HG03064 (cell line): Measurements from ENCODE around the gene POLE.

ENCODE experiments used
- ATAC-seq: cut with Tn5 transposase; IDR thresholded peaks from one replicate; pipeline ENCODE4 v1.9.1; 2021; ENCODE audit warnings: low read depth; ENCODE audit not compliant: unreplicated experiment

POLE gene

DNA sequence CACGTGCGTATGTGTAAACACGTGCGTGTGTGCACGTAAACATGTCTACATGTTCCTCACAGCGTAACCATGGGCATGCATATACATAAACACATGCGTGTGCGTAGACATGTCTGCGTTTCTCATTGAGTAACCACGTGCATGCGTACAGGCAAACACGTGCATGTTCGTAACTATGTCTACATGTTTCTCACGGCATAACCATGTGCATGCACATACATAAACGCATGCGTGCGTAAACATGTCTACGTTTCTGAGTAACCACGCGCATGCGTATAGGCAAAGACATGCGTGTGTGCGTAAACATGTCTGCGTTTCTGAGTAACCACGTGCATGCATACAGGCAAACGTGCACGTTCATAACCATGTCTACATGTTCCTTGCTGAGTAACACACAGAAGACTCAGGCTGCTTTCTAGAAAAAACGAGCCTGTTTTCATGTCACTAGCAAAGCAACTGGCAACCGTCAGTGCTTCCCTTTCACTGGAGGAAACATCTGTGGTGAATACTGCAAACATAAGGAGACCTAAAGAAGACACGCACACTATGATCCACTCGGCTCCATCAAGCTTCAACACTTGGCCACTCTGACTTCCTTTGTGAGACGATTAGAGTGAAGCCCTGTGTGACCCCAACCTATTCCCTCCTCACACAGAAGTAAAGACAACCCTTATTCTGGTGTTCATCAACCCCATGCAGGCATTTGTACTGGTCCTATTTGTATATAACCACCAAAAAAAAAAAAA lies 28.8 kb downstream of the POLE start:
- no peak for ATAC-seq

DNA sequence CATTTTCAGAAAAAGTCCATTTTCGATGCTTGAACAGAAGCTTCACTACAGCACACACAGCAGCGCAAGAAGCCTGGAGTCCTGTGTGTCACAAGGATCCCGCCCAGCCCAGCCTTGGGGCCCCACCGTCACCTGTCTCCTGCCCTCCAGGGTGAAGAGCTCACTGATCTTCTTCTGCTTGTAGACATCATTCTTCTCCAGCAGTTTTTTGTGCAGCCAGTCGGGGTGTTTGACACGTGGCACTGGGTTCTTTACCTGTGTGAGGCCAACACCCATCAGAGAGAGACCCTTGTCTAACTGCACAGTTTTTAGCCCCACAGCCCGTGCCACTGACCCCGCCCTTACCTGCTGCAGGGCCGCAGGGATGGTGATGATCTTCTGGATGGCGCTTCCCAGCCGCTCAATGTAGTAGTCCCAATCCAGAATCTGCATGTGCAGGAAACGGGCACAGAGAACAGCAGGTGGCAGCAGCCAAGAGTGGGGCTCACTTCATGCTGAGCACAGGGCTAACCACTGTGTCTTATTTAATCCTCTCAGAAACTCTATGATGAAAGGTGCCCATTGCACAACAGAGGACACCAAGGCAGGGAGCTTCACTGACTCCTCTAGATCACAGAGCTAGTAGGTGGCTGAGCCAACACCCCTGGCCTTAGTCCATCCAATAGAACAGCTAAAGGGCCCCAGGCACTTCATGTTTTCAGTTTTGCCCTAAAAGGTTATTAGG lies 30.0 kb downstream of the POLE start:
- ATAC-seq = no peak

DNA sequence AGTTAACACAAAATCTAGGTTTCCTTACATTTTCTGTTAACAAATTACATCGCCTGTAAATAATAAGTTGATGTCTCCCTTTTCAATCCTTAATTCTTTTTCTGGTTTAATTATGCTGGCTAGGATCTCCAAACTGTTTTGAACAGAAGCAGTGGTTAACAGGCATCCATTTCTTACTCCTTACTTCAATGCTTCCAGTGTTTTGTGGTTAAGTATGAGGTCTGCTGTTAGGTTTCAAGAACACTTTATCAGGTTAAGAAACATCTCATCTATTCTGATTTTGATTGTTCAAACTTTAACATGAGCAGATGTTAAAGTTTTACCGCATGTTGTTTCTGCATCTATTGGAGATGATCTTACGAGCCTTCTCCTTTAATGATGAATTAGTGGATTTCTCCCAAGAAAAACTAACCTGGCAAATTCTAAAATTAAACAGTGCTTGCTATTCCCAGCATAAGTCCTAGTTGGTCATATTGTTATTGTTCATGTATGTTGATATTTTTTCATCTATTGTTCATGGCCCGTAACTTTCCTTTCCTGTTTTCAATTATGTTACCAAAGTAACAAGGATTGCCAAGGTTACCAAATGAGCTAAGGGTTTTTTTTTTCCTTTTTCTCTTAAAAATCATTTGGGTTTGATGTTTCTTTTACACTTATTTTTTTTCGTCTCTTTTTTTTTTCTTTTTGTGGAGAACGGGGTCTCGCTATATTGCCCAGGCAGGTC lies 33.4 kb downstream of the POLE start:
- ATAC-seq = no peak

DNA sequence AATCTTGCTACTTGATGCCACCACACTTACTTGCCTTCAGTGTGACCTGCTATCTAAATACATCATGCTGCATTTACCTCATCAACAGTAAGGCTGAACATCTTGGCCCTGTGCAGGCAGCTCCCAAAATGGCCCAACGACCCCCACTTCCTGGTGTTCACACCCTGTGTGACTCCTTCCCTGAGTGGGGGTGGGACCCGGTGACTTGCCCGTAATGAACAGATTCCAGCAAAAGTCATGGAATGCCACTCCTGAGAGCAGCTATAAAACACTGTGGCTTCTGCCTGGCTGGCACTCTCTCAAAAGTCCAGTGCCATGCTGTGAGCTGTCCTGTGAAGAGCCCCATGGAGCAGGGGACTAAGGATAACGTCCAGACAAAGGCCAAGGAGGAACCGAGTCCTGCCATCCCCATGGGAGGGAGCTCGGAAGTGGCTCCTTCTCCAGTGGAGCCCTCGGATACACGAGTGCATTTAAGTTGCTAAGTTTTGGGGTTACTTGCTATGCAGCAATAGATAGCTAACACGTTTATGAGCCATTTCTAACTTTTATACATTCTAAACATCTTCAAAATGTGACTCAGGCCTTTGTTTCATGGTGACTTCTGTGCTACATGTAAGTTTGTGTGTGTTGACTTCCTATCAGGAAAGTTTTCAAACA lies 35.6 kb downstream of the POLE start:
- no peak for ATAC-seq

DNA sequence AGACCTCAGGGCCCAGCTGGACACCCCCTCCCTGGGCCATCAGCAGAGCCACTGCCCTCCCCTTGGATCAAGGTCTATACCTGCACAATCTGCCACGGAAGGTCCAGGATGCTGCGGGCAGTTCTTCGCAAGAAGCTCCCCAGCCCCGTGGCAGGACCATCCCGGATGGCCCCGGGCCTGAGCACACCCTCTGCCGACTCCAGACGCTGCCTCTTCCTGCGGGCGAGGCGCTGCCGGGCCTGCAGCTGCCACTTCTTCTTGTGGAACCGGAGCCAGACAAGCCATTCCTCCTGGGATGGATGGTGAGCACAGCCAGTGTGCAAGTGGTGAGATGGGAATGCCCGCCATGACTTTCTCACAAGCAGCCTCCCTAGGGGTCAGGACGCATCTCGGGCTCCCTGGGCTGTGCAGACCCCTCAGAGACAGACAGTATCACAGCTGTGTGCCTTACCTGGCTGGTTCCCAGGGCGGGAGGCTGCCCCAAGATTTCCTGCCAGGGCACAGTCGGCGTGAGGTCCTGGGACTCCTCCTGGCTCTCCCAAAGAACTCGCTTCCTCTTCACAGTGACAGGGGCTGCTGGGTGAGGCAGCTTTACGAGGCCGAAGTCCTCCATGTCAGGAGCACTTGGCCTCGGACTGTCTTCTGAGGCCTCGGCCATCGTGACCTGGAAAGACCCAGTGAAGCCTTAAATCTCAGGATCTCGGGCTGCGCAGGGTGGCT lies 37.8 kb downstream of the POLE start:
- ATAC-seq = no peak

DNA sequence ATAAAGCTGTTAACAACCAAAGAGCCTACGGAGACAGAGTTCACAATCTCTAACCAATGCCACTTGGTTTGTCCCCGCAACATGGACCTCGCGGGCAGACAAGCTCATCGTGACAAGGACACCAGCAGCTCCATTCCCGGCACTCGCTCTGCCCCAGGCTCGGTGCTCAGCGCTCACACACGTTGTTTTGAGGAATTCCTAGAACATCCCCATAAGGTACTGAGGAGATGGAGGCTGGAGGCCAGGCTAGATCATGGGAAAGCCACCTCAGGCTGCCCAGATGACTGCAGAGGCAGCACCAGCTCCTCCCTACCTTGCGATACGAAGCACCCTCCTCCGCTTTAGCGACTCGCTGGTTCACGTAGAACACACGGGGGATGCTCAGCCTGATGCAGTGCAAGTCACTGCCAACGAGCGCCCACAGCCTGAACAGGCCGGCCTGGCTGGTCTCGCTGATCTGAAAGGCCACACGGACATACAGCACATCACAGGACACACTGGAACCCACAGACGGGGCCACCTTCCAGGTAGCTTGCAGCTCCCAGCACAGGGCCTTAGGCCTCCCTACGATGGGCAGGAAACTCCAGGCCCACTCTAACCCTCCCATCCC lies 38.4 kb downstream of the POLE start:
- no peak for ATAC-seq

DNA sequence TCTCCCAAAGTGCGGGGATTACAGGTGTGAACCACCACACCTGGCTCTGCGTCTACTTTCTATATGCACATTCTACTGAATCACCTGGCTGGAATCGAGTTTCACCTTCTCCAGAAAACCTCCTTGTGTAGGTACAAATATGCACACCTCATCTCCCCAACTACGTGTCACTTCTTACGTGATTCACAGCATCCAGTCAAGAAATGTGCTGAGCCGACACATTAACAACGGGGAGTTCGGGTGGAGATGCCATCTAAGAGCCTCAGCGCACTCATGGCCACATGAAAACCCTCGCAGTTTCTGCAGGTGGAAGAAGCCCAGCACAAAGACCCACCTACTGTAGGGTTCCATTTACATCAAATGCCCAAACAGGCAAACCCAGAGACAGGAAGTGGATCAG lies 39.3 kb downstream of the POLE start:
- no peak for ATAC-seq

DNA sequence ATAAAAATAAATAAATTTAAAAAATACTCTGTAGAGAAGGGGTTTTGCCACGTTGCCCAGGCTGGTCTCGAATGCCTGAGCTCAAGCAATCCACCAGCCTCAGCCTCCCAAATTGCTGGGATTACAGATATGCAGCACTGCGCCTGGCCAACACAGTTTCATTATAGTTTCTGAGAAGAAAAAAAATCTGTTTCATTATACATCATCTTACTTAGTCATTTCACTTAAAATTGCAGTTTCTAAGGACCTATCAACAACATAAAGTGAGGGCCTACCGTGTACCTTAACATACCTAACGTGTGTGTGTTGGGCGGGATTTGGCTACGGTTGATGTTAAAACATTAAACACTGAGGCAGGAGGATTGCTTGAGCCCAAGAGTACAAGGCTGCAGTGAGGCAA lies 40.3 kb downstream of the POLE start:
- ATAC-seq = no peak

DNA sequence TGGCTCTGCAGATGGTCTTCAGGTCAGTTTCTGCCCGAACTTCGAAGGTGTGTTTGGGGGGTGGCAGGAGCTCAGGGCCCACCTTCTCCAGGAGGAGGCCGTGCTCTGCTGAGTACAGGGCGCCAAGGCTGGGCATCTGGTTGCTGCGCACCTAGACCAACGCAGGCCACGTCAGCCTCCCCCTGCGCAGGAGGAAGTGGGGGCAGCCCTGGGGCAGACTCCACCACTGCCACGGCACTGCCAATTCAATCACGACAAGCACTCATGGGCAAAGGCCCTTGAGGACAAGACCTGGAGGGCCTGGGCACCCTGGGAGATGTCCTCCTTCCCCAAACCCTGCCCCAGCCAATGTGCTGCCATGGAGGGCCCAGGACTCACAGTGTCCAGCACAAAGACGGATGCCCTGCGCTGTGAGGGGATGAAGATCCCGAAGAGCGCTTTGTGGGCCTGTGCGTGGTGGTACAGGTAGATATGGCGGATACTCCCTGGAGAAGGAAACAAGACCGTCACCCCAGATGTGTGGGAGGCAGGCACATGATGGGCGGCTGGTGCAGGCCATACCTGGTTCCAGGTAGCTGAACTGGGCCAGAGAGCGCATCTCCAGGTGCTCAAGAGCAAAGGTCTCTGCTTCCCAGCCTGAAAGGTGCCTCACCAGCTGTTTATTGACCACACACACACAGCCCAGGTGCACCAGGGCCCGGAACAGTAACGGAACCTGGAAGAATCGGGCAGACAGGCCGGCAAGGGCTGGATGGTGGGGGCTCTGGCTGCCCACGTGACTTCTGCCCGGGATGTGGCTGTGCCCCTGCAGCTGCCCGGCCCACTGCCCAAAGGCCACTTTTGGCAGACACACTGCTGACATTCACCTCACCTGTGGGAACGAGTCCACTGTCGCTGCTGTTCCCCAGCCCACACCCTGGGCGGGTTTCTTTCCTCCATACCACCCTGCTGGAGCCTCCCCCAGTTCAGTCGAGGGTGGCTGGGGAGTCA lies 44.0 kb downstream of the POLE start:
- ATAC-seq = no peak

DNA sequence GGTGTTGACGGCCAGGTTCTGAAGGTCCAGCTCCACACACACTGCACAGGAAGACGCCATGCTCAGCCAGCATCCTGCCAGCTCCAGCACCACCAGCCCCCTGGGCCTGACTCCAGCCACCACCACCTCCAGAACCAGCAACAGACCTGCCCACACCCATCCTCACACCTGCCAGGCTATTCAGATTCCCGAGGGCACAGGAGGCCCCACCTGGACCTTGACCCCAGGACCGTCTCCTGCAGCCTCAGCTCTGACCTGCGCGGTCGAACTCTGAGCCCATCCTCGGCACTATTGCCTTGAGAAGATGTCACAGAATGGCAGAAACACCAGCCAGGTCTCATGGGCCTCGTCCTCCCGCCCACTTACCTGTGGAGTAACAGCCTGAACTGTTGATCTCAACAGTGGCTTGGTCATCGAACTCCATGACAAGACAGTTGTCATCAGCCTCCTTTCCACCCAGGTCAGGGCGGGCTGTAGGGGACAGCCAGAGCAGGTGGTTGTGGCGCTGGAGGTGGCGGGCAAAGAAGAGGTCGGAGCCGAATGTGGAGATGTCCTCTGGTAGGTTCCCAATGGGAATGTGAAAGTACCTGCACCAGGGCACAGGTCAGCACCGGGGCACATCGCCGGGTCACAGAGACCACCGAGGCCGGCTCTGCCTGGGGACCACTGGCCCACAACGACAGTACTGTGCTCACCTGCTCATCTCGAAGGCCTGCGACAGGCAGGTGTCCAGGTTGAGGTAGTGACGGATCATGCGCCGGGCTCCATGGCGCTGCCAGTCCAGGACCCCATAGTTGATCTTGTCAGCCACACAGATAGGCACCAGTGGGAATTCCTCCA lies 45.1 kb downstream of the POLE start:
- no peak for ATAC-seq

DNA sequence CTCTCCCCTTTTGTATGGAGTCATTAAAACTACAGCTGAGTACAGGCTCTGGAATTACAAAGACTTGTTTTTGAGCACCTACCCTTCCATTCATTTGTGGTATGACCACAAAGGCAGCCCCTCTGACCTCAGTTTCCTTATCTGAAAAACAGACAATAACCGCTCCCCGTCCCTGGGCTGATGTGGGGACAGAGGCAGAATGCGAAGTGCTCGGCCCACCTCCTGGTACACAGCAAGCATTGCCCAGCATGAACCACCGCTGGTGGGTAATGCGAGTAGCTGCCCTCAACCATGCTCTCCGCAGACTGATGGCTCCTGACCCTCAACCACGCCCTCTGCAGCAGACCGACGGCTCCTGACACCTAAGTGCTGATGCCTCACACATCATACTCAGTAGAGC lies 46.2 kb downstream of the POLE start:
- ATAC-seq = no peak

DNA sequence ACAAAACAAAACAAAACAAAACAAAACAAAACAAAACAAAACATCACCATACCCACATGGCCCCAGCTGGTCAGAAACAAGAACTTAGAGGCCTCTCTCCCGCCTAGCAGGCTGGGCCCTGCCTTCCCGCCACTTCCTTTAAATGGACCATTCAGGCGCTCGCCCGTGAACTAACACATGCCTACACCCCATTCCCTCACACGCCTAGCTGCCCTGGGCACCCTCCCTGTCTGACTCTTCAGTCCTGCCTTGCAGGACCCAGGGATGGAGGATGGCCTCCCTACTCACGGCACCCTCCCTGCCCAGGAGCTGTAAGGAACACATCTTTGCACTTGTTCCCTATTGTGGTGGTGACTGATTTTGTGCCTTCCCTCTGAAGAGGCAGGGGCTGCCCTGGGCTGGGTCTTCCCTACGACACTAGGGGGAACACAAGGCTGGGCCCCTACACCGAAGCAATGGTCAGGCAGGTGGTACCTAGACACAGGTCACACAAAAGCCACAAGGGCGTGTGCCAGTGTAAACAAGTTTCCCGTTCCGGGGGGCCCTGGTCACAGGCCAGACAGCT lies 47.1 kb downstream of the POLE start:
- ATAC-seq = no peak

DNA sequence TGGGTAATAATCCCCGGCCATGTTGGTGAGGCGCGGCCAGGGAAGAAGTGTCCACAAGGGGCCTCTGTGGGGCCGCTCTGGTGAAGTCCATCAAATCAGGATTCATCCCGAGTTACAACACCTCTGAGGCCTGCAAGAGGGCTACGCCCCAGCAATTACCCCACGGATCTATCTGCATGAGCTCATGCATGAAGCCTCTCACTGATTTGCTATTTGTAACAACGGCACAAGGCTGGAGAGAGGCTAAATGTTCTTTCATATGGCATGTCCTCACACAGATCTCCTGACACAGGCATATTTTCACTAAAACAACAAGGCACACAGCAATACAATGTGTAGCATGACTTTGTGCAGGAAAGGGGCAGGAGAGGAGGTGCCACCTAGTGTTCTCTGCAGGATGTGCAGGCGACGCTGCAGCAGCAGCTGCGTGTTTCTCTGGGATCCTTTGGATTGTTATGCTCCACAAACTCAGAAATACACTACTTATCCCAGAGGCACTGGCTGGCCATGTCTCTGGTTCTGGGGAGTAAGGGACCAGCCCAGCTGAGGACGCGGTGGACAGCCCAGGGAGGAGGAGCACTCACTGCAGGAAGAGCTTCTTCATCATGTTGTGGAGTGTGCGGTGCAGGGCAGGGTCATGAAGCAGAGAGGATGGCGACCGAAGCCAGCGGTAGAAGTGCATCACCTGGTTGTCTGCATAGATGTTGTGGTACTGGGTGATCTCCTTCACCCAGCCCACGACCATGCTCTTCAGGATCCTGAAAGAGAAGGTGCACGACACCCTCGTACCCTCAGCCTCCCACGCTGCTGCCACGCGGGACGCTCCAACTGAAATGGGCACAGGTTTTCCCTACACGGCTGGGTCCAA lies 48.4 kb downstream of the POLE start:
- ATAC-seq = no peak

DNA sequence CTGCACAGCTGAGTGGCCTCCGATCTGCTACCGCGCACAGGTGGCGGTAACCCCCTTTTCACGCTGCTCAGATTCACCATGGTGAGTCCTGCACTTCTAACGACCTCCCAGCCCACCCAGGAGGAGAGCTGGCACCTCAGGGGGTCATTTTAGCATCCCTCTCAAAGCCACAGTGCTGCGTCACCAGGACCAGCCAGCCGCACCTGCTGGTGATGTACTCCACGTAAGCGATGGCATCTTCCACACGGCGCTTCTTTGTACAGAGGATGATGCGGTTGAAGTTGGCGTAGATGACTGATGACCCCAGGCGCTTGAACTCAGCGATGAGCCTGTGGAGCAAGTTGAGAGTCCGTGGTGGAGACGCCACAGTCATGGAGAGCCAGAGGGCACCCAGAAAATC lies 49.3 kb downstream of the POLE start:
- ATAC-seq = no peak

DNA sequence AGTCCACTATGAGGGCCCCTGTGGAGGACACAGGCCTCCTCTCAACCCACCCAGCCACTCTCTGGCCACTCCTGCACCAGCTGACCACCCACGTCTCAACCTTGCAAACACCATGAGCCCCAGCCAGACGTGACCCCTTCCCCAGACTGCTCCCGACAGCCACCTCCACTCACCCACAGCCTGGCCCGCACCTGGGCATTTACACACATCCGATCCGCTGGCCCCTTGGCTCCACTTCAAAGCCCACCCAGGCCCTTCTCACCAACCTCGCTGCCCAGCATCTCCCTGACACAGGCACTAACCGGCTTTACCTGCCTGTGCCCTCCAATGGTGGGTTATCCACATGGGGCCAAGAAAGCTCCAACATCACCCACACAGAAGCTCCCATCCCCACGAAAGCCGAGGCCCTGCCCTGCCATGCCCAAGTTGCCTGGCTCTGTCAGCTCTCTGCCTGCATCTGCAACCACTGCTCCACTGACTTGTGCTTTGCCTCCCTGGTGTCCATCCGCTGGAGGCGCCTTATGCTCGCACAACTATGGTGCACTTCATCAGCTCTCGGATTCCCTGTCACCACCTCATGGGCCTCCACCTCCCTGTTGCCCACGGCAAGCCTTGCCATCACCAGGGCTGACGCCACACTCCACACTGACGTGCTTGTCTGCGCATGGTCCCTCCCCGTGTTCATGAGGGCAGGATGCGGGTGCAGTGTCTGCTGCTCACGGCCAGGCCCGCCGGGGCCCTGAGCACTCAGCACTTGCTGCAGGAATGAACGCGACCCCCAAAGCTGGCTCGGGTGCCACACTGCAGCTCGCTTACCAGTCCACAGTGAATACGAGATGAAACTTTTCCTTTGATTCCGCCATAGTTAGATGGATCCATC lies 51.8 kb downstream of the POLE start:
- no peak for ATAC-seq
